HG03354 (cell line): ENCODE data around the gene NFKBIE.

Source experiments
- ATAC-seq: cut with Tn5 transposase; IDR thresholded peaks from one replicate; pipeline ENCODE4 v1.9.1; 2021; ENCODE audit warnings: mild to moderate bottlenecking; ENCODE audit not compliant: unreplicated experiment, poor library complexity, severe bottlenecking

Gene NFKBIE

GRCh38 chr6:44275749-44276648 lies 10.6 kb upstream of the NFKBIE start:
- no peak for ATAC-seq

GRCh38 chr6:44275271-44275748 lies 10.0 kb upstream of the NFKBIE start:
- no peak for ATAC-seq

- no peak for ATAC-seq
Observed at GRCh38 chr6:44273617-44274016, 8.3 kb upstream of the NFKBIE start.

GRCh38 chr6:44272999-44273566 lies 7.7 kb upstream of the NFKBIE start:
- no peak for ATAC-seq

- no peak for ATAC-seq
Observed at GRCh38 chr6:44272529-44272928, 7.2 kb upstream of the NFKBIE start.

GRCh38 chr6:44271914-44272313 lies 6.6 kb upstream of the NFKBIE start:
- ATAC-seq: no peak

- no peak for ATAC-seq
Observed at GRCh38 chr6:44271406-44271723, 6.0 kb upstream of the NFKBIE start.

GRCh38 chr6:44270526-44271405 lies 5.4 kb upstream of the NFKBIE start:
- no peak for ATAC-seq

GRCh38 chr6:44269921-44270525 lies 4.7 kb upstream of the NFKBIE start, which contains the start of gene TMEM151B:
TSS of gene TMEM151B (plus strand) at chr6:44270450. CDS start at chr6:44270743, 293 bp downstream.
- no peak for ATAC-seq

- no peak for ATAC-seq
Observed at GRCh38 chr6:44269178-44269920, 4.0 kb upstream of the NFKBIE start.

GRCh38 chr6:44268095-44268628 lies 2.8 kb upstream of the NFKBIE start:
- no peak for ATAC-seq

GRCh38 chr6:44267252-44267651 lies 1.9 kb upstream of the NFKBIE start:
- ATAC-seq: no peak

GRCh38 chr6:44266347-44266746 lies 996 bp upstream of the NFKBIE start:
- ATAC-seq: no peak

GRCh38 chr6:44265722-44266233 lies 427 bp upstream of the NFKBIE start:
- ATAC-seq: no peak

- ATAC-seq: peak; percentile 44
Observed at GRCh38 chr6:44264154-44265006, 971 bp downstream of the NFKBIE start.

- peak; percentile 17 for ATAC-seq
Observed at GRCh38 chr6:44263354-44264100, 1.8 kb downstream of the NFKBIE start.
